Kidney (tissue), 14 donors: ENCODE data around the gene VIT. TPM values are rescaled to one million over a fixed set of nuclear protein-coding genes. Genes with fewer than 3 reads are reported as not detected.

Source experiments
- DNase-seq, 5 donors: peaks; one replicate each; pipeline ENCODE4 v3.0.0-alpha.2; 2013 to 2020
- FAIRE-seq: peaks from 2 replicates; lab custom pipeline; 2012; peaks lifted over from hg19 to GRCh38; lab: Jason Lieb, UNC
- H3K27ac ChIP-seq, 2 donors: one replicate each; pipeline ENCODE4 v1.7.0; 2013; ENCODE audit warnings: low read depth in 2 of 2, low read length in 2 of 2, inconsistent platforms in 1 of 2
- H3K27me3 ChIP-seq: one replicate; pipeline ENCODE4 v1.7.1; 2013; ENCODE audit warnings: low read length, inconsistent platforms; ENCODE audit not compliant: control insufficient read depth, insufficient read depth
- H3K36me3 ChIP-seq, 3 donors: one replicate each; pipeline versions ENCODE4 v1.7.0 to v1.7.1; 2013; ENCODE audit warnings: low read length in 3 of 3, control low read depth in 1 of 3, inconsistent platforms in 1 of 3; ENCODE audit not compliant: insufficient read depth in 3 of 3, control insufficient read depth in 2 of 3
- H3K4me1 ChIP-seq, 3 donors: one replicate each; pipeline versions ENCODE4 v1.7.0 to v1.7.1; 2013; ENCODE audit warnings: low read length in 3 of 3, inconsistent platforms in 1 of 3, low read depth in 1 of 3; ENCODE audit not compliant: control insufficient read depth in 2 of 3, insufficient read depth in 2 of 3
- H3K4me3 ChIP-seq, 3 donors: one replicate each; pipeline versions ENCODE4 v1.7.0 to v1.8.1; 2013; ENCODE audit warnings: low read length in 3 of 3, control low read depth in 1 of 3, inconsistent platforms in 1 of 3
- H3K9ac ChIP-seq, 3 donors: one replicate each; pipeline versions ENCODE4 v1.7.0 to v1.7.1; 2013; ENCODE audit warnings: low read length in 3 of 3, control low read depth in 1 of 3, inconsistent platforms in 1 of 3
- H3K9me3 ChIP-seq, 3 donors: one replicate each; pipeline versions ENCODE4 v1.7.0 to v1.7.1; 2013; ENCODE audit warnings: low read length in 3 of 3, control low read depth in 1 of 3, inconsistent platforms in 1 of 3; ENCODE audit not compliant: control insufficient read depth in 2 of 3, insufficient read depth in 1 of 3
- intact Hi-C: fragments of 100-400 bp; cut with DNase I; formaldehyde crosslinking; loops from one replicate; pipeline ENCODE4 v1.11.1; 2022
- polyA plus RNA-seq: library from polyadenylated mRNA; stranded (reverse); fragments of 350-450 nt; fragmentation: Illumina TruSeq; extraction: RNeasy Lipid Tissue Mini Kit (QIAGEN cat#74804); gene quantifications from one replicate; pipeline ENCODE4 v1.2.3, GENCODE V29; 2014; ENCODE audit warnings: low read depth, low replicate concordance; ENCODE audit not compliant: insufficient read depth
- total RNA-seq: library from RNA; stranded (reverse); fragmentation: NEBNext Ultra II Directional; extraction: Animal tissue kit (Norgen Biotek cat#: 25700); gene quantifications from one replicate; pipeline ENCODE4 v1.2.1, GENCODE V29; 2021
- TF ChIP-seq, protein P1 (sequence below): IDR thresholded peaks from 3 replicates; pipeline ENCODE4 v1.5.1; 2012; ENCODE audit warnings: mild to moderate bottlenecking, moderate library complexity, borderline replicate concordance; ENCODE audit not compliant: insufficient read depth; ENCODE audit errors: extremely low read depth
- donor health status: control.
- donor health status: control.
- donor health status: control.
- donor health status: control.
- donor health status: control.
- donor health status: DM: yes; HTN: yes; CAD: no.
- donor health status: Normal renal cell carcinoma (clear cell type).

VIT gene
- total and polyA plus RNA-seq, 2 donors from 2014 or later = 0.15 TPM; not detected in 1

DNA sequence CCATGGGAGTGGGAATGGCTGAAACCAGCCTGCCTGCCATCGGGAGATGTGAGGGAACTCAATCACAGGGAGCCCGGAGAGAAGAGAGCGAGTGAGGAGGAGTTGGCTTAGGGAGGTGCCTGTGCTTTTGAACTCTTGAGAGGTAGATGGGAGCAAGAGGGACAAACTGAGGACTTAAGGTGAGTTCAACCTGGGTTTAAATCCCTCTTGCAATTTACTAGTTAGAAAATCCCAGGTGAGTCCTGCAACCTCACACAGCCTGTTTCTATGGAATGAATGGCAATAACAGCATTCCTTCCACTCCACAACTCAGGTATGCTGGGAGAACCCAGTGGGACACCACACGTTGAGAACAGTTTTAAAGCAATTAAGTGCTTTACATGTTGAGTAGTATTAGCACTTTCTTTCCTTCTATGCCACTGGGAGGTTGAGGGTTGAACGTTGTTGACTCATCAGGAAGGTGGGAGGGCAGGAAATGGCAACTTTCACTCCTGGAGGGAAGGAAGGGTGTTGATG is 57.3 kb downstream of the VIT start:
- intact Hi-C loops = no loop called here

DNA sequence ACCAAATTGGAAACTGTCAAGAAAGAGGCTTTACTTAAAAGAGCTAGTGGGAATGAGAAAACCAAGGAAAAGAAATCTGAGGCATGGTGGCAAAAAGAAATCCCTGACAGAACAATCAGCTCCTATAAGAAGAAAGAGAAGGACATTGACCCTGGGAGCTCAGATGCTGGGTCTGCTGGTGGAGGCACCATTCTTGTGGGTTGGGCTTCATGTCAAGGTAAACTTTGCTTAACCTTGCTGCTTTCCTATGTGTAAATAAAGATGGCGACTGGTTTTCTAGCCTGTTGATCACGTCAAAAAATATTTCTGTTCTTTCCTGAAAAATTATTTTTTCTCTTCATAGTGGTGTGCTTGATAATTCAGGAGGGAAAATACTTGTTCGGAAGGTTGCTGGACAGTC is 58.1 kb downstream of the VIT start:
- H3K9me3 ChIP-seq = no peaks in the 10 kb centered on the region
- H3K36me3 ChIP-seq = no peaks in the 10 kb centered on the region
- no peak for DNase-seq
- no peak overlapping the region for H3K9ac ChIP-seq
- no peaks in the 10 kb centered on the region for H3K4me1 ChIP-seq
- no peak overlapping the region for H3K27ac ChIP-seq
- no peak overlapping the region for H3K4me3 ChIP-seq
- FAIRE-seq = no peak
- no peaks in the 10 kb centered on the region for H3K27me3 ChIP-seq
- TF ChIP-seq, protein P1, sequence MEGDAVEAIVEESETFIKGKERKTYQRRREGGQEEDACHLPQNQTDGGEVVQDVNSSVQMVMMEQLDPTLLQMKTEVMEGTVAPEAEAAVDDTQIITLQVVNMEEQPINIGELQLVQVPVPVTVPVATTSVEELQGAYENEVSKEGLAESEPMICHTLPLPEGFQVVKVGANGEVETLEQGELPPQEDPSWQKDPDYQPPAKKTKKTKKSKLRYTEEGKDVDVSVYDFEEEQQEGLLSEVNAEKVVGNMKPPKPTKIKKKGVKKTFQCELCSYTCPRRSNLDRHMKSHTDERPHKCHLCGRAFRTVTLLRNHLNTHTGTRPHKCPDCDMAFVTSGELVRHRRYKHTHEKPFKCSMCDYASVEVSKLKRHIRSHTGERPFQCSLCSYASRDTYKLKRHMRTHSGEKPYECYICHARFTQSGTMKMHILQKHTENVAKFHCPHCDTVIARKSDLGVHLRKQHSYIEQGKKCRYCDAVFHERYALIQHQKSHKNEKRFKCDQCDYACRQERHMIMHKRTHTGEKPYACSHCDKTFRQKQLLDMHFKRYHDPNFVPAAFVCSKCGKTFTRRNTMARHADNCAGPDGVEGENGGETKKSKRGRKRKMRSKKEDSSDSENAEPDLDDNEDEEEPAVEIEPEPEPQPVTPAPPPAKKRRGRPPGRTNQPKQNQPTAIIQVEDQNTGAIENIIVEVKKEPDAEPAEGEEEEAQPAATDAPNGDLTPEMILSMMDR = no peak
- intact Hi-C loops = no loop called here

More for the DNA sequence above, 57.3 kb downstream of the VIT start:
- Histone ChIP-seq H3K36me3 (no peaks in the 10 kb centered on the region), H3K9me3 (no peaks in the 10 kb centered on the region), H3K27ac (no peak overlapping the region), H3K4me1 (no peaks in the 10 kb centered on the region), H3K27me3 (no peaks in the 10 kb centered on the region), H3K4me3 (no peak overlapping the region), H3K9ac (no peak overlapping the region)
- TF ChIP-seq, protein P1 = no peak
- no peak for FAIRE-seq
- no peak for DNase-seq

DNA sequence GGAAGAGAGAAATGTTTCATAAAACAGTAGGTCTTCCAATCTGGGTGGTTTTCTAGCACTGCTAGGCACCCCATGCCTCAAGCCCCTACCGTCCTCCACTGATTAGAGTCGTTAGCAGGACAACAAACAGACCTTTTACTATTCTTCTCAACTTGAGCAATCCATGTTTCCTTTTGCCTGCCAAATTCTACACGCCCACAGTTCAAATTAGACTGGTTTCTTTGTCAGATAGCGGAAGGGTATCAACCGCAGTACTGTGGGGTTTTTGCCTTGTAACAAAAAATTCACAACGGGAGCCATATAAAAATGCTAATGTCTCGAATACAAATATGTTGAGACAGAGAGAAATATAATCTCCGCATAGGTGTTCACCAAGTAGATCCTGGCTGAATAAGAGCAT is 59.9 kb downstream of the VIT start:
- DNase-seq (no peak), FAIRE-seq (no peak)
- intact Hi-C loops = no loop called here
- H3K36me3 ChIP-seq = no peaks in the 10 kb centered on the region
- no peak overlapping the region for H3K27ac ChIP-seq
- H3K27me3 ChIP-seq = no peaks in the 10 kb centered on the region
- H3K9me3 ChIP-seq = no peaks in the 10 kb centered on the region
- no peak overlapping the region for H3K9ac ChIP-seq
- no peak overlapping the region for H3K4me3 ChIP-seq
- TF ChIP-seq, protein P1 = no peak
- no peaks in the 10 kb centered on the region for H3K4me1 ChIP-seq
